HEK293 (cell line): ENCODE measurements around the gene JAKMIP1.

Experiments
- CTCF ChIA-PET: fragments of 350-600 bp; formaldehyde crosslinking; extraction: SDS; loops from one replicate; lab custom pipeline; 2021; ENCODE audit warnings: antibody characterized with exemption; lab: Yijun Ruan, JAX
- POLR2A ChIA-PET: fragments of 300-600 bp; formaldehyde crosslinking; extraction: SDS; loops from one replicate; lab custom pipeline; 2020; ENCODE audit warnings: antibody characterized with exemption, inconsistent platforms; lab: Yijun Ruan, JAX
- H3K27ac ChIP-seq: fragments of 200-500 bp; sonication (Bioruptor generic); 2 replicates; pipeline ENCODE4 v1.5.1; 2014; ENCODE audit warnings: low read depth, low read length, control low read depth, inconsistent platforms; ENCODE audit errors: extremely low read depth
- H3K36me3 ChIP-seq, 2 experiments: fragments of 200-500 bp in 1 of 2; sonication (Bioruptor generic) in 1 of 2; 1 replicate in 1 of 2; 2 replicates in 1 of 2; pipeline ENCODE4 v1.5.1; 2014 to 2017; ENCODE audit warnings: inconsistent platforms in 2 of 2, low read length in 2 of 2; ENCODE audit not compliant: control insufficient read depth in 2 of 2, insufficient read depth in 1 of 2
- H3K4me1 ChIP-seq: fragments of 200-500 bp; sonication (Bioruptor generic); 2 replicates; pipeline ENCODE4 v1.5.1; 2014; ENCODE audit warnings: mild to moderate bottlenecking, low read length, inconsistent platforms; ENCODE audit not compliant: control insufficient read depth, insufficient read depth
- H3K4me3 ChIP-seq: 2 replicates; pipeline ENCODE4 v1.5.1; 2011; ENCODE audit warnings: low read depth, mild to moderate bottlenecking, control low read depth, low read length, moderate library complexity
- H3K9me3 ChIP-seq: fragments of 200-500 bp; sonication (Bioruptor generic); 2 replicates; pipeline ENCODE4 v1.5.1; 2014; ENCODE audit warnings: low read depth, low read length, inconsistent platforms; ENCODE audit not compliant: control insufficient read depth, insufficient read depth
- EGR2 ChIP-seq: fragments of 450-650 bp; formaldehyde crosslinking; IDR thresholded peaks from 2 replicates; pipeline ENCODE4 v1.5.1; 2016; ENCODE audit warnings: low read depth, missing biosample characterization, missing genetic modification characterization
- FEZF1 ChIP-seq: fragments of 450-650 bp; formaldehyde crosslinking; IDR thresholded peaks from 2 replicates; pipeline ENCODE4 v1.5.1; 2016; ENCODE audit warnings: missing biosample characterization, missing genetic modification characterization
- KLF9 ChIP-seq: fragments of 450-650 bp; formaldehyde crosslinking; IDR thresholded peaks from 2 replicates; pipeline ENCODE4 v1.5.1; 2016; ENCODE audit warnings: missing biosample characterization, missing genetic modification characterization, low read depth
- MYNN ChIP-seq: fragments of 450-650 bp; formaldehyde crosslinking; IDR thresholded peaks from 2 replicates; pipeline ENCODE4 v1.5.1; 2016; ENCODE audit warnings: missing biosample characterization, missing genetic modification characterization, borderline replicate concordance
- OVOL3 ChIP-seq: fragments of 450-650 bp; formaldehyde crosslinking; IDR thresholded peaks from 2 replicates; pipeline ENCODE4 v1.5.1; 2016; ENCODE audit warnings: missing biosample characterization, missing genetic modification characterization
- SALL2 ChIP-seq: fragments of 450-650 bp; formaldehyde crosslinking; IDR thresholded peaks from 2 replicates; pipeline ENCODE4 v1.5.0; 2017; ENCODE audit warnings: missing biosample characterization, mild to moderate bottlenecking, missing genetic modification characterization, borderline replicate concordance
- TCF7L2 ChIP-seq: IDR thresholded peaks from 2 replicates; pipeline ENCODE4 v1.6.1; 2011; ENCODE audit warnings: low read depth, mild to moderate bottlenecking, inconsistent platforms, low read length, moderate library complexity, borderline replicate concordance
- ZBTB26 ChIP-seq: fragments of 450-650 bp; formaldehyde crosslinking; optimal IDR thresholded peaks from 2 replicates; pipeline ENCODE3; 2016; ENCODE audit warnings: missing biosample characterization, mild to moderate bottlenecking, missing genetic modification characterization
- ZFHX2 ChIP-seq: fragments of 450-650 bp; formaldehyde crosslinking; conservative IDR thresholded peaks from 2 replicates; pipeline ENCODE4 v1.5.1; 2016; ENCODE audit warnings: missing biosample characterization, missing genetic modification characterization
- ZNF10 ChIP-seq: fragments of 450-650 bp; formaldehyde crosslinking; IDR thresholded peaks from 2 replicates; pipeline ENCODE4 v1.5.1; 2017; ENCODE audit warnings: missing biosample characterization, missing genetic modification characterization
- ZNF121 ChIP-seq: fragments of 450-650 bp; formaldehyde crosslinking; IDR thresholded peaks from 2 replicates; pipeline ENCODE4 v1.5.1; 2016; ENCODE audit warnings: missing biosample characterization, missing genetic modification characterization
- ZNF19 ChIP-seq: fragments of 450-650 bp; formaldehyde crosslinking; IDR thresholded peaks from 2 replicates; pipeline ENCODE4; 2016; ENCODE audit warnings: missing biosample characterization, missing genetic modification characterization, low read depth
- ZNF211 ChIP-seq: fragments of 450-650 bp; formaldehyde crosslinking; IDR thresholded peaks from 2 replicates; pipeline ENCODE4 v1.5.1; 2016; ENCODE audit warnings: low read depth, missing biosample characterization, missing genetic modification characterization
- ZNF24 ChIP-seq: fragments of 450-650 bp; formaldehyde crosslinking; IDR thresholded peaks from 2 replicates; pipeline ENCODE4 v1.5.1; 2016; ENCODE audit warnings: missing biosample characterization, missing genetic modification characterization
- ZNF248 ChIP-seq: fragments of 450-650 bp; formaldehyde crosslinking; IDR thresholded peaks from 2 replicates; pipeline ENCODE4 v1.5.1; 2017; ENCODE audit warnings: missing biosample characterization, missing genetic modification characterization
- ZNF335 ChIP-seq: fragments of 450-650 bp; formaldehyde crosslinking; conservative IDR thresholded peaks from 2 replicates; pipeline ENCODE4 v1.5.1; 2016; ENCODE audit warnings: missing biosample characterization, missing genetic modification characterization
- ZNF366 ChIP-seq: fragments of 450-650 bp; formaldehyde crosslinking; conservative IDR thresholded peaks from 2 replicates; pipeline ENCODE4 v1.5.1; 2016; ENCODE audit warnings: missing biosample characterization, missing genetic modification characterization
- ZNF529 ChIP-seq: fragments of 450-650 bp; formaldehyde crosslinking; IDR thresholded peaks from 2 replicates; pipeline ENCODE4 v1.5.1; 2017; ENCODE audit warnings: missing genetic modification characterization, missing biosample characterization; ENCODE audit not compliant: insufficient replicate concordance
- ZNF530 ChIP-seq: fragments of 450-650 bp; formaldehyde crosslinking; IDR thresholded peaks from 2 replicates; pipeline ENCODE4 v1.5.1; 2016; ENCODE audit warnings: low read depth, missing biosample characterization, missing genetic modification characterization
- ZNF555 ChIP-seq: fragments of 450-650 bp; formaldehyde crosslinking; conservative IDR thresholded peaks from 2 replicates; pipeline ENCODE4 v1.5.1; 2017; ENCODE audit warnings: missing biosample characterization, mild to moderate bottlenecking, missing genetic modification characterization, inconsistent platforms
- ZNF600 ChIP-seq: fragments of 450-650 bp; formaldehyde crosslinking; IDR thresholded peaks from 2 replicates; pipeline ENCODE4 v1.5.1; 2016; ENCODE audit warnings: missing biosample characterization, missing genetic modification characterization
- ZNF791 ChIP-seq: fragments of 450-650 bp; formaldehyde crosslinking; IDR thresholded peaks from 2 replicates; pipeline ENCODE4 v1.5.1; 2016; ENCODE audit warnings: missing biosample characterization, missing genetic modification characterization
- ZSCAN23 ChIP-seq: fragments of 450-650 bp; formaldehyde crosslinking; IDR thresholded peaks from 2 replicates; pipeline ENCODE4 v1.5.1; 2016; ENCODE audit warnings: missing biosample characterization, missing genetic modification characterization
- ZSCAN4 ChIP-seq: fragments of 450-650 bp; formaldehyde crosslinking; IDR thresholded peaks from 2 replicates; pipeline ENCODE4 v1.5.1; 2017; ENCODE audit warnings: missing biosample characterization, missing genetic modification characterization
- TF ChIP-seq, protein P1 (sequence below): fragments of 450-650 bp; formaldehyde crosslinking; IDR thresholded peaks from 2 replicates; pipeline ENCODE4 v1.5.1; 2016; ENCODE audit warnings: missing biosample characterization, missing genetic modification characterization
- TF ChIP-seq, protein P2 (sequence below): fragments of 450-650 bp; formaldehyde crosslinking; IDR thresholded peaks from 2 replicates; pipeline ENCODE4 v1.5.1; 2017; ENCODE audit warnings: missing biosample characterization, mild to moderate bottlenecking, missing genetic modification characterization, moderate library complexity
- TF ChIP-seq, protein P3 (sequence below): fragments of 450-650 bp; formaldehyde crosslinking; IDR thresholded peaks from 2 replicates; pipeline ENCODE4 v1.5.1; 2016; ENCODE audit warnings: missing biosample characterization, missing genetic modification characterization

JAKMIP1 gene

DNA sequence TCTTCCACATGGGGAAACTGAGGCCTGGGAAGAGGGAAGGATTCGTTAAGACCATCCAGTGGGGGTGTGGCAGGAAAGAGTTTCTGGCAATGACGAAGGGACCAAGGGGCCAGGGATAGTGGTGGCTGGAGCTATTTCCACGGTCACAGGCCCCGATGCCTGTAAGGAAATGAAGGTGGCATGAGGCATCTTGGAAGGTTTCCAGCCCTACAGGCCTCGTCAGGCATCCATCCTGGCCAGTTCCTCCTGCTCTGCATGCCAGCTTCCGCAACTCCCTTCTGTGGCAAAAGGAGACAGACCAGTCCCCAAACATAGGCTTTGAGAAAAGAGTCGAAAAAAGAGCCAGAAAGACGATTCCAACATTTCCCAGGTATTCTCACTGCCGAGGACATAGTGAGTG is 173.0 kb downstream of the JAKMIP1 start:
- H3K4me3 ChIP-seq, result no peak overlapping the region
- H3K9me3 ChIP-seq, result no peaks in the 10 kb centered on the region
- POLR2A ChIA-PET, result no interaction called here
- H3K27ac ChIP-seq, result no peak overlapping the region
- H3K36me3 ChIP-seq, result no peaks in the 10 kb centered on the region
- TF ChIP-seq, protein P1, sequence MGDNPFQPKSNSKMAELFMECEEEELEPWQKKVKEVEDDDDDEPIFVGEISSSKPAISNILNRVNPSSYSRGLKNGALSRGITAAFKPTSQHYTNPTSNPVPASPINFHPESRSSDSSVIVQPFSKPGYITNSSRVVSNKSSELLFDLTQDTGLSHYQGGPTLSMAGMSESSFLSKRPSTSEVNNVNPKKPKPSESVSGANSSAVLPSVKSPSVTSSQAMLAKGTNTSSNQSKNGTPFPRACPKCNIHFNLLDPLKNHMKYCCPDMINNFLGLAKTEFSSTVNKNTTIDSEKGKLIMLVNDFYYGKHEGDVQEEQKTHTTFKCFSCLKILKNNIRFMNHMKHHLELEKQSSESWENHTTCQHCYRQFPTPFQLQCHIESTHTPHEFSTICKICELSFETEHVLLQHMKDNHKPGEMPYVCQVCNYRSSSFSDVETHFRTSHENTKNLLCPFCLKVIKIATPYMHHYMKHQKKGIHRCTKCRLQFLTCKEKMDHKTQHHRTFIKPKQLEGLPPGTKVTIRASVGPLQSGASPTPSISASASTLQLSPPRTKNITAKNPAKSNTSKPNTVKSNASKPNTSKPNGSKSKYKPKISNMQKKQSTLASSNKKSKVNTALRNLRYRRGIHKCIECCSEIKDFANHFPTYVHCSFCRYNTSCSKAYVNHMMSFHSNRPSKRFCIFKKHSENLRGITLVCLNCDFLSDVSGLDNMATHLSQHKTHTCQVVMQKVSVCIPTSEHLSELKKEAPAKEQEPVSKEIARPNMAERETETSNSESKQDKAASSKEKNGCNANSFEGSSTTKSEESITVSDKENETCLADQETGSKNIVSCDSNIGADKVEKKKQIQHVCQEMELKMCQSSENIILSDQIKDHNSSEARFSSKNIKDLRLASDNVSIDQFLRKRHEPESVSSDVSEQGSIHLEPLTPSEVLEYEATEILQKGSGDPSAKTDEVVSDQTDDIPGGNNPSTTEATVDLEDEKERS (tag by site-specific recombination), result no peak
- TF ChIP-seq TCF7L2 (no peak), ZNF791 (no peak), ZNF366 (no peak), EGR2 (tag by site-specific recombination) (no peak), FEZF1 (no peak), MYNN (tag by site-specific recombination) (no peak), ZNF24 (no peak)
- TF ChIP-seq, all 188 proteins: peak for 0
- no peaks in the 10 kb centered on the region for H3K4me1 ChIP-seq
- CTCF ChIA-PET, result no interaction called here

- TF ChIP-seq ZNF600 (no peak), ZNF211 (no peak), SALL2 (no peak), ZNF10 (tag by site-specific recombination) (no peak), OVOL3 (tag by site-specific recombination) (no peak), ZSCAN23 (no peak), ZNF530 (tag by site-specific recombination) (no peak), ZBTB26 (no peak)
- TF ChIP-seq, protein P2, sequence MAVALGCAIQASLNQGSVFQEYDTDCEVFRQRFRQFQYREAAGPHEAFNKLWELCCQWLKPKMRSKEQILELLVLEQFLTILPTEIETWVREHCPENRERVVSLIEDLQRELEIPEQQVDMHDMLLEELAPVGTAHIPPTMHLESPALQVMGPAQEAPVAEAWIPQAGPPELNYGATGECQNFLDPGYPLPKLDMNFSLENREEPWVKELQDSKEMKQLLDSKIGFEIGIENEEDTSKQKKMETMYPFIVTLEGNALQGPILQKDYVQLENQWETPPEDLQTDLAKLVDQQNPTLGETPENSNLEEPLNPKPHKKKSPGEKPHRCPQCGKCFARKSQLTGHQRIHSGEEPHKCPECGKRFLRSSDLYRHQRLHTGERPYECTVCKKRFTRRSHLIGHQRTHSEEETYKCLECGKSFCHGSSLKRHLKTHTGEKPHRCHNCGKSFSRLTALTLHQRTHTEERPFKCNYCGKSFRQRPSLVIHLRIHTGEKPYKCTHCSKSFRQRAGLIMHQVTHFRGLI (tag by site-specific recombination), result no peak
- Histone ChIP-seq H3K27ac (no peak overlapping the region), H3K9me3 (no peaks in the 10 kb centered on the region), H3K4me1 (no peaks in the 10 kb centered on the region), H3K4me3 (no peak overlapping the region), H3K36me3 (no peaks in the 10 kb centered on the region)
- POLR2A ChIA-PET, result no interaction called here
- CTCF ChIA-PET, result interaction anchor here (1.0 kb wide), 1 partner anchor 27 kb away, joined by 3 read pairs; no protein-coding TSS in a partner anchor
These were observed 175.9 kb downstream of the JAKMIP1 start for GRCh38 chr4:6024313-6024960.

DNA sequence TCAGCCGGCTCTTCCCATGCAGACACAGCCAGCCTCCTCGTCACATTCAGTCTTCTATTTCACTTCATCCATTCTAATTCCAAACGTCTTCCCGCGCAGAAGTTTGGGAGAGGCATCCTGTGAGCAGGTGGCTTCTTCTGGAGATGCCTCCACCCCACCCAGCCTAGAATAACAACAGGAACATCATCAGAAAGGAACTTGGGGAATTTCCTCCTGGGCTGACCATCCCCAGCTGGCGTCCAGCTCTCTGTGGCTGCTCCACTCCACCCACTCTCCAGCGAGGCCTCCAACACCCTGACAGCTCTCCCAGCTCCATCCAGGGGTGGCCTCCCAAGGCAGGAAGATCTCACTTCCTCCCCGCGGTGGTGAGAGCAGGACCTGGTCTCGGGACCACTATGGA is 176.6 kb downstream of the JAKMIP1 start:
- no peak overlapping the region for H3K27ac ChIP-seq
- no peaks in the 10 kb centered on the region for H3K9me3 ChIP-seq
- ChIA-PET CTCF (no interaction called here), POLR2A (no interaction called here)
- no peak overlapping the region for H3K4me3 ChIP-seq
- no peaks in the 10 kb centered on the region for H3K36me3 ChIP-seq
- no peaks in the 10 kb centered on the region for H3K4me1 ChIP-seq
- TF ChIP-seq ZNF121 (tag by site-specific recombination) (no peak), MYNN (tag by site-specific recombination) (no peak), KLF9 (tag by site-specific recombination) (no peak), ZNF529 (tag by site-specific recombination) (no peak), ZSCAN4 (no peak), ZNF555 (tag by site-specific recombination) (no peak), ZNF248 (no peak), ZNF335 (tag by site-specific recombination) (no peak), ZFHX2 (tag by site-specific recombination) (no peak), ZNF19 (no peak)
- TF ChIP-seq, protein P3, sequence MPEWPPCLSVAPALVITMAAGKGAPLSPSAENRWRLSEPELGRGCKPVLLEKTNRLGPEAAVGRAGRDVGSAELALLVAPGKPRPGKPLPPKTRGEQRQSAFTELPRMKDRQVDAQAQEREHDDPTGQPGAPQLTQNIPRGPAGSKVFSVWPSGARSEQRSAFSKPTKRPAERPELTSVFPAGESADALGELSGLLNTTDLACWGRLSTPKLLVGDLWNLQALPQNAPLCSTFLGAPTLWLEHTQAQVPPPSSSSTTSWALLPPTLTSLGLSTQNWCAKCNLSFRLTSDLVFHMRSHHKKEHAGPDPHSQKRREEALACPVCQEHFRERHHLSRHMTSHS, result no peak
